GM18517 (cell line): ENCODE data around the gene AK3.
"Not testable (repeated sequence)": the region's sequence is repeated elsewhere in the genome, so short reads cannot be mapped to it uniquely, and the experiment has no call there.

Source experiments
- ATAC-seq: cut with Tn5 transposase; IDR thresholded peaks from one replicate; pipeline ENCODE4 v1.9.1; 2021; ENCODE audit warnings: mild to moderate bottlenecking, moderate library complexity; ENCODE audit not compliant: unreplicated experiment

AK3 gene

DNA sequence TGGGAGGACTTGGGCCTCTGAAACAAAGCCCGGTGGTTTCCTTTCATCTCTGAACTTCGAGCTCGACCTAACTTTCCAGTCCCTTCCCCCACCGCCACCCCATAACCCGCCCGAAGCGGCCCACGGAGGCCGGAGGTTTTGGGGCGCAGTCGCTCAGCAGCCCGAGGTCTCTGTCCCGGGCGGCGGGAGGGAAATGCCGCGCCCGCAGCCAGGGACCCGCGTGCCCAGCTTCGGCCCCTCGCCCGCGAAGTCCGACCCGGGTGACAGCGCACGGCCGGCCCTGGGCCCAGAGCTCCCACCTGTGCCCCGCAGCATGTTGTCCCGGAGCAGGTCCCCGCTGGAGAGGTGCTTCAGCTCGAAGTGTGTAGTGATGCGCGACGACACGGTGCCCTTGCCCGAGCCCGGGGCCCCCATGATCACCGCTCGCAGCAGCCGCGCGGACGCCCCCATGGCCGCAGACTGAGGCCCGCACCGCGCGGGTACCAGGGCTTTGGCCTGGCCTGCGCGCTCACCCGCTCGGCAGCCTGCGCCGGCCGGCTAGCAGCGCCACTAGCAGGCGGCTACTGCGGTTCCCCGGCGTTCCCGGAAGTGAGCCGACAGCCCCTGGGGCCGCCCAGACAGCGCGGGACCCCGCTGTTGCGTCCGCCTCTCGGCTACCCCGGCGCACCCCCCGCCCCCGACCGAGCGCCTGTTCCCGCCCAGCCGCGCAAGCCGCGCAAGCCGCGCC is at the start of gene AK3:
Gene AK3 (minus strand): TSS at position 565 of the 727 bp plus-strand sequence. CDS start 115 bp downstream, at position 450.
- peak; percentile 83 for ATAC-seq

DNA sequence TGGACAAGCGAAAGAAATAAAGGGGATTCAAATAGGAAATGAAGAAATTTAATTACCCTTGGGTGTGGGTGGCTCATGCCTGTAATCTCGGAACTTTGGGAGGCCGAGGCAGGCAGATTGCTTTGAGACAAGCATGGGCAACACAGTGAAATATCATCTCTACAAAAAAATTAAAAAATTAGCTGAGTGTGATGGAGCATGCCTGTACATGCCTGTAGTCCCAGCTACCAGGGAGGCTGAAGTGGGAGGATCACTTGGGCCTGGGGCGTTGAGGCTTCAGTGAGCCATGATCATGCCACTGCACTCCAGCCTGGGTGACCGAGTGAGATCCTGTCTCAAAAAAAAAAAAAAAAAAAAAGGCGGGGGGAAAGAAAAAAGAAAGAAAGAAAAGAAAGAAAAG is 47.7 kb upstream of the AK3 start:
- no peak for ATAC-seq

DNA sequence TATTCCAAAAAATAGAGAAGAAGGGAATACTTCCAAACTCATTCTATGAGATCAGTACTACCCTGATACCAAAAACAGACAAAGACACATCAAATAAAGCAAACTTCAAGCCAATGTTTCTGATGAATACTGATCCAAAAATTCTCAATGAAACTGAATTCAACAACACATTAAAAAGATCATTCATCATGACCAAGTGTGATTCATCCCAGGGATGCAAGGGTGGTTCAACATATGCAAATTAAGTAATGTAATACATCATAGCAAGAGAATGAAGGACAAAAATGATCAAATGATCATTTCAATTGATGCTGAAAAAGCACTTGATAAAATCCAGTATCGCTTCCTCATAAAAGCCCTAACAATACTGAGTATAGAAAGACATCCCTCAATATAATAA is 46.9 kb upstream of the AK3 start:
- no peak for ATAC-seq

DNA sequence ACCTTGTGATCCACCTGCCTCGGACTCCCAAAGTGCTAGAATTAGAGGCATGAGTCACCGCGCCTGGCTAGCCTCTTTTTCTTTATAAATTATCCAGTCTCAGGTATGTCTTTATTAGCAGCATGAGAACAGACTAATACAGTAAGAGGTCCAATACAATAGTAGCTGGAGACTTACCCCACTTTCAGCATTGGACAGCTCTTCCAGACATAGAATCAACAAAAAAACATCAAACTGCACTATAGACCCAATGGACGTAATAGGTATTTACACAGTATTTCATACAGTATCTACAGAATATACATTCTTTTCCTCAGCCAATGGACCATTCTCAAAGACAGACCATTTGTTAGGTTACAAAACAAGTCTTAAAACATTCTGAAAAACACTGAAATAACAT is 45.6 kb upstream of the AK3 start:
- no peak for ATAC-seq

DNA sequence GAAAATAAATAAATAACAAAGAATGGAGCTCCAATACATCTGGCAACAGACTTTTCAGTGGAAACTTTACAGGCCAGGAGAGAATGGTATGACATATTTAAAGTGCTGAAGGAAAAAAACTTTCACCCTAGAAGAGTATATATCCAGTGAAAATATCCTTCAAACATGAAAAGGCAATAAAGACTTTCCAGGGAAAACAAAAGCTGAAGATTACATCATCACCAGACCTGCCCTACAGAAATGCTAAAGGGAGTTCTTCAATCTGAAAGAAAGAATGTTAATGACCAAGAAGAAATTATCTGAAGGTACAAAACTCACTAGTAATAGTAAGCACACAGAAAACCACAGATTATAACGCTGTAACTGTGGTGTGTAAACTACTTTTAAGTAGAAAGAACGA is 43.4 kb upstream of the AK3 start:
- no peak for ATAC-seq

DNA sequence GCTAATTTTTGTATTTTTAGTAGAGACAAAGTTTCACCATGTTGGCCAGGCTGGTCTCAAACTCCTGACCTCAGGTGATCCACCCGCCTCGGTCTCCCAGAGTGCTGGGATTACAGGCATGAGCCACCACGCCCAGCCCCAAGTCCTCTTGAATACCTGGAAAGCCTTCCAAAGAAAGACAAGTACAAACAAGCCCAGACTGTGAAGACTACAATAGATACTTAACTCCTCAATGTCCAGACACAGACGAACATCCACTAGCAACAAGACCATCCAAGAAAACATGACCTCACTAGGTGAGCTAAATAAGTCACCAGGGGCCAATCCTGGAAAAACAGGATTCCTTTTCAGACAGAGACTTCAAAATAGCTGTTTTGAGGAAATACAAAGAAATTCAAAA is 42.2 kb upstream of the AK3 start:
- not testable (repeated sequence) for ATAC-seq

DNA sequence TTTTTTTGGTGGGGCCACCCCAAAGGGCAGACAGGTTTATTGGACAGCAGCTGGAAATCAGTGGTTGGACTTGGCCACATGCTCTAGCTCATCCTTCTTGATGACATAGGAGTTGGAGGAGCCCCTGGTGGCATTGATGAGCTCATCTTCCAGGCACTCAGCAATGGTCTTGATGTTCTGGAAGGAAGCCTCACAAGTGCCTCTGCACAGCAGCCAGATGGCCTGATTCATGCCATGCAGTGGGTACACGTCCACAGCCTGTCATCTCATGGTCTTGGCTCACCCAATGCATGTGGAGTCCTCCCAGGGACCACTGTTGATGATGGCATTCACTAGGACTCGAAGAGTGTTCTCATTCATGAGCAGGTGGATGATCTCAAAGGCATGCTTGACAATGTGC is 40.4 kb upstream of the AK3 start:
- ATAC-seq: no peak

DNA sequence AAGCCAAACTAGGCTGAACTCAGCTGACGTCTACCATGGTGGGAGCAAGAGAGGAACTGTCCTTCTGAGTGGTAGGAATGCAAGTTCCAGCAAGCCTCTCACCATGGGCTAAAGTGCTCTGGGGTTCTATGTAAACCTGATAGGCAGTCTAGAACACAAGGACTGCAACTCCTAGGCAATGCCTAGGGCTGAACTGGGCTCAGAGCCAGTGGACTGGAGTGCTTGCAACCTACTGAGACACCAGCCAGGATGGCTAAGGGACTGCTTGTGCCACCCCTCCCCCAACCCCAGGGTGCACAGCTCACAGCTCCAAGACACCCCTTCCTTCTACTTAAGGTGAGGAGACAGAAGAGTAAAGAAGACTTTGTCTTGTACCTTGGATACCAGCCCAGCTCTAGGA is 39.6 kb upstream of the AK3 start:
- no peak for ATAC-seq

DNA sequence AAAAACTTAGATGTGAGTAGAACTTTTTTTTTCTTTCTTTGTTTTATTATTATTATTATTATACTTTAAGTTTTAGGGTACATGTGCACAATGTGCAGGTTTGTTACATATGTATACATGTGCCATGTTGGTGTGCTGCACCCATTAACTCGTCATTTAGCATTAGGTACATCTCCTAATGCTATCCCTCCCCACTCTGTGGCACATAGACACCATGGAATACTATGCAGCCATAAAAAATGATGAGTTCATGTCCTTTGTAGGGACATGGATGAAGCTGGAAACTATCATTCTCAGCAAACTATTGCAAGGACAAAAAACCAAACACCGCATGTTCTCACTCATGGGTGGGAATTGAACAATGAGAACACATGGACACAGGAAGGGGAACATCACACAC is 34.0 kb upstream of the AK3 start:
- not testable (repeated sequence) for ATAC-seq

DNA sequence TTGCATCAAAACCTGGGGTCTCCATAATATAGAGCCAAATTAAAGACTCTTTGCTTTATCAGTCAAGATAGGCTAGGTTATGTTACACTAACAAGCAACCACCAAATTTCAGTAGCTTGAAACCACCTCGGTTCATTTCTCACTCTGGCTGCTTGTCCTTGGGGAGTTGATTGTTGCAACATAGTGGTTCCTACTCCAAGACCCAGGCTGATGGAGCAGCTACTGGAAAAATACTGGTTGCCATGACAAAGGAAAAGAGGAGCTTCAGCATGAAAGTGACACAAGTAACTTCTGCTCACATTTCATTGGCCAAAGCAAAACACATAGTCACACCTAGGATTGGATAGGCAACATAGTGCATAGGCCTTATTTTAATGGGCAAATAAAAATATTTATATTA is 33.2 kb upstream of the AK3 start:
- ATAC-seq: no peak

DNA sequence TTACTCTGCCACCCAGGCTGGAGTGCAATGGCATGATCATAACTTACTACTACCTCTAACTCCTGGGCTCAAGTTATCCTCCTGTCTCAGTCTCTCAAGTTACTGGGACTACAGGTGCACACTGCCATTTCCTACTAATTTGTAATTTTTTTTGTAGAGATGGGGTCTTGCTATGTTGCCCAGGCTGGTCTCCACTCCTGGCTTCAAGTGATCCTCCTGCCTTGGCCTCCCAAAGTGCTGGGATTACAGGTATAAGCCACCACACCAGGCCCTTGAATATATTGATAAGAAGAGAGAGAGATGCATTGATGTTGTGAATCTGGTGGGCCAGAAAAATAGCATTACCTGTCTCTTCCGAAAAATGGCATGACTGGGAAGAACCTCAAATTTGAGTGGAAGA is 30.8 kb upstream of the AK3 start:
- ATAC-seq: no peak

DNA sequence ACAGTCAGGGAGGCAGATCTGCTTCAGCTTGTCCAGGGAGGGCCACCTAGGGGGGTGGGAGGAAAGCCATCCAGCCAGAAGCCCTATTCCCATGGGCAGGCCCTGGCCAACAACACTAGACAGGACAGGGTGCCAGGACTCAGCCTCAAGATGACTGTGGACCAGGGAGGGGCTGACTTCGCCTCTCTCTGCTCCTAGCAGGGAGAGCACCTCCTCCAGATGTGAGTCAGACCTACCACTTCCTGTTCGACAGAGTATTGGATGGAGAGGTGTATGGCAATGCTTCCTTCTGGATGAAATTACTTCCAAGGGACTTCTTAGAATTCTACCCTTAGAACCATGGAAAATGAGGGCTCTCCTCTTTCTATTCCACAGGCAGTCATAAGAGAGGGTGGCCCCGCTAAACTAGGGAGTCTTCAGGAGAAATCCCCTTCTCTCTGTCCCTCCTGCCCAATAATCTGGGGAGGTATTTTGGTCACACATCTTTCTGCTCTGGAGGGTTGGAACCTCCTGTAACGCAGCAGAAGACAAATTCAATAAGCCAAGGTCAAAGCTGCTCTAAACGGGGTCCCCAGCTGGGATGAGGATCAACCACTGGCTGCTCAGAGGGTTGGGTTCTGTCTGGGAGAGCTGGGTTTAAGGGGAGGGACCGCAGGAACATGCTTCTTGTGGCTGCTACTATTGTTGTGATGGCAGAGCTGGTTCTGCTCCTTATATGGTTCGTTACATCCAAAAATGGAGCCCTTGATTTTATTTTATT is 28.5 kb upstream of the AK3 start:
- ATAC-seq: no peak

DNA sequence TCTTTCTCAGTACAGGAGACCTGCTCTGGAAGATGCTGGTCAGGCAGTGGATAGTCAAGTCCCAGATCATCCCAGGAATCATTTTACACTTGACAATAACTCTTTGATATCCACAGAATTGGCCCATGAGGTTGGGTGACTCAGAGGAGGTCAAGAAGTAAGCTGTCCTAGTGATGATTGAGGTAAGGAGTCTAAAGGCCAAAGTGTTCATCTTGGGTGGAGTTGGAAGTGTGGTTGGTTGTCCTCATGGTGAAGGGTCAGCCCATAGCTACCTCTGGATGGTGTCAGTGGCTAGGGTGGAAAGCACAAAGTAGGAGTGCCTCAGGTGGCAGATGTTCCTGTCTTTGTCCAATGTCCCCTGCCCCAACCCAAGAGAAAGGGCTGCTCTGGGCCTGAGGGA is 27.7 kb upstream of the AK3 start:
- no peak for ATAC-seq

DNA sequence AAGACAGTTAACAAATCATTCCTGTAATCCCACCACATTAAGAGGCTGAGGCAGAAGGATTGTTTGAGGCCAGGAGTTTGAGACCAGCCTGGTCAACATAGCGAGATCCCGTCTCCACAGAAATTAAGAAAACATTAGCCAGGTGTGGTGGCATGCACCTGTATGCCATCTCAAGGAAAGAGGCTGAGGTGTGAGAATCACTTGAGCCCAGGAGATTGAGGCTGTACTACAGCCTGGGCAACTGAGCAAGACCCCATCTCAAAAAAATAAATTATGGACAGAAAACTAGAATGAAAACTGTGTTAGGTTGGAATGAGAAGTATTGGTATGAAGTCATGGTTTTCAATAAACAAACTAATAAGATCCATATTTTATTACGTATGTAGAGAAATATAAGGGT is 23.0 kb upstream of the AK3 start:
- ATAC-seq: no peak

DNA sequence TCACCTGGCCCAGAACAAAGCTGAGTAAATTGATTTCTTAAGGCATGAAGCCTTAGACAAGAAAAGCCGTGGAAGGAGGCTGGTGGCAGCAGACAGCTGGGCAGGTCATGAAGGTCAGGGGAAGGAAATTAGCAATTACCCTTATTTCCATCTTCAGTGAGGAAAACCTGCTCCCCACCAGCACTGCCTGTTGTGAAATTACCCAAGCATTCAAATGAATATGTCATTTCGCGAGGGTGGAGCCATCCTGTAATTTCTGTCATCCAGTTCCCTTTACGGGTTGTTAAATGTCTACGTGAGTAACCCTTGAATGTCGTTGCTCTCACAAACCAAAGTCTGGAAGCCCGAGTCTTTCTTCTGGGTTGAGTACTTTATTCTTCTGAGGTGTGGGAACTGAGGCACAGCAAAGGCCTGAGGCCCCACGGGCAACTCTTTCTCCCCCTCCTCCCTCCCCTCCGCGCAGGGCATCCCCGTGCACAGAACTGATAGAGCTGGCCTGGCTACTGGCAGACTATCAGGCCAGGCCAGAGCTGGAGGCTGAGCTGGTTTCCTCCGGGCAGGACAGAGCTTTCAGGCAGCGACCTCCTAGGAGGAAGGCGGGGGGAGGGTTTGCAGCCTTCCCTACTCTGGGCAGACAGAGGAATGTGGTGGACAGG is 22.0 kb upstream of the AK3 start:
- peak; percentile 16 for ATAC-seq

DNA sequence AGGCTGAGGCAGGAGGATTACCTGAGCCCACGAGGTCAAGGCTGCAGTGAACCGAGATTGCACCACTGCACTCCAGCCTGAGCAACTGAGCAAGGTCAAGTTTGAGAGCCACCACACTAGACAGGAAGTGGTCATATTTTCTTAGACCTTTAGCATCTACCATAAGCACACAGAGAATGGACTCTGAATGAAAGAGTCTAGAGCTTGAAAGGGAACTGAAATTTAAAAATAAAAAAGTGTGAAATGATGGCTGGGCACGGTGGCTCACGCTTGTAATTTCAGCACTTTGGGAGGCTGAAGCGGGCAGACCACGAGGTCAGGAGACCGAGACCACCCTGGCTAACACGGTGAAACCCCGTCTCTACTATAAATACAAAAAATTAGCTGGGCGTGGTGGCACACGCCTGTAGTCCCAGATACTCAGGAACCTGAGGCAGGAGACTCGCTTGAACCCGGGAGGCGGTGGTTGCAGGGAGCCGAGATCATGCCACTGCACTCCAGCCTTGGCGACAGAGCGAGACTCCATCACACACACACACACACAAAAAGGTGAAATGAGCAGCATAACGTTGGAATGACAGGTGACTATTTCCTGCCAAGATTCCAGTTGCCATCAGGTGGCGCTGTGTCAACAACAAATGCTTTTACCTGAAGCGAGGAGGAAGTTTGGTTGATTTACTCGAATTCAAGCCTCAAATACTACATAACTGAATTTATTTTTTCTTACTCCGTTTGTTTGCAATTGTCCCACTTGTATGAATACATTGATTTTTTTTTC is 21.3 kb upstream of the AK3 start:
- peak; percentile 89 for ATAC-seq

DNA sequence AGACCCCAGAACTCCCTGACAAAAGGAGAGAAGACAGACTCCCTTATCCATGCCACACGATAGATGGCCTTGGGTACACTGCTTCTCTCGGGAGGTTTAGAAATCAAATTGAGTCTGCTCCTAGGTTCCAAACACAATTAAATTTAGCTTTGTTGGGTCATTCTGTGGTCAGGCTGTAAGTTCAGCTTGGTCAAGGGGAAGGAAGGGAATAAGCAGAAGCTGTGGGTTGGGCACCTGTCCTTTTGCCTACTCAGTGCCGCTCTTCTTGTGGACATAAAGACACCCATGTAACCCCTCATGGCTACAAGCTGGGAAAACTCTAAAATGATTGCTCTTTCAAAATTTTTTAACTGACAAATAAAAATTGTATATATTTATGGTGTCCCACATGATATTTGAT is 19.1 kb upstream of the AK3 start:
- ATAC-seq: no peak

DNA sequence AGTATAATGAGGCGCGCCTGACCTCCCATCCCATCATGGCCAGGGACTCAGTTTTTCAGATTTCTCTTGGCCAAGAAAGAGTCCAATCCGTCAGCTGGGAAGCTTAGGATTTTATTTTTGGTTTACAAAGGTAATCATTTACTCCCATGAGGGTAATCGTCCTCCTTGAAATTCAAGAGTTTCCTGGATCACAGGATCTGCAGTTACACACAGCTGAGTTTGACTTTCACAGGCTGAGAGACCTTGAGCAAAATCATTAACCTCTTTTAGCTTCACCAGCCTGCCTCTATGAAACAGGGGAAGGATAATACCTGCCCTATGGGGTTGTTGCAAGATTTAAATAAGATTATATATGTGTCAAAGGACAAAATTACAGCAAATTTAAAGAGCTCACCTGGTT is 15.4 kb upstream of the AK3 start:
- no peak for ATAC-seq

DNA sequence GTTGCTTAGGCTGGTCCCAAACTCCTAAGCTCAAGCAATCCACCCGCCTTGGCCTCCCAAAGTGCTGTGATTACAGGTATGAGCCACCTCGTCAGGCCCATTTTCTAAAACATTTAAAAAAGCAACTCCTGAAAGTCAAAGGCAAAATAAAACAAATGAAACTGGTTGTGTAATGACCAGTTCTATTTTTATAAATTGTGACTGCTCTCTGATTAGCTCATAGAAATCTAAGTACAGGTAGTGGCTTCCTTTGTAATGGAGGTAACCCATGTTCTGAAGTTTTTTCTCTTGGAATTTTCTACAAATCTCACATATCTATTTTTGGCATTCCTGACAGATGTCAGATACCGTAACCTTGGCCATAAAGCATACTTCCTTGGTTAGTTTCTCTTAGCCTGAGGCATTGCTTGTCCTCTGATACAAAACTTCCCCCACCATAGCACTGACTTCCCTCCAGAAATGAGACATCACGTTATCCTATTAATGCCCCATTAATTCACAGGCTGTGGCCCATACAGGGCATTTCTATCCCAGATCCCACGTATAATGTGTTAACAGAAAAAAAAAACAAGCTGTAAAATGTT is 14.1 kb upstream of the AK3 start:
- ATAC-seq: peak; percentile 41

DNA sequence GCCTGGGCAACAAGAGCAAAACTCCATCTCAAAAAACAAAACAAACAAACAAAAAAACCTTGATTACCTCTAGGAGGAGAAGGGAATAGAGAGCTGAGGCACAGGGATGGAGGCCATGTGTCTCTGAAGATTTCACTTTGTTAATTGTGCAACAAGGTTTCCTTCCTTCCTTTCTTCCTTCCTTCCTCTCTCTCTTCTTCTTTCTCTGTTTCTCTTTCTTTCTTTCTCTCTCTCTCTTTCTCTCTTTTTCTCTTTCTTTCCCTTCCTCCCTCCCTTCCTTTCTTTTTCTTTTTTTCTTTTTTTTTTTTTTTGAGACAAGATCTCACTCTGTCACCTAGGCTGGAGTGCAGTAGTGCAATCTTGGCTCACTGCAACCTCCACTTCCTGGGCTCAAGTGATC is 13.5 kb upstream of the AK3 start:
- ATAC-seq: not testable (repeated sequence)
